ENCODE measurements around the gene AOAH.

DNA sequence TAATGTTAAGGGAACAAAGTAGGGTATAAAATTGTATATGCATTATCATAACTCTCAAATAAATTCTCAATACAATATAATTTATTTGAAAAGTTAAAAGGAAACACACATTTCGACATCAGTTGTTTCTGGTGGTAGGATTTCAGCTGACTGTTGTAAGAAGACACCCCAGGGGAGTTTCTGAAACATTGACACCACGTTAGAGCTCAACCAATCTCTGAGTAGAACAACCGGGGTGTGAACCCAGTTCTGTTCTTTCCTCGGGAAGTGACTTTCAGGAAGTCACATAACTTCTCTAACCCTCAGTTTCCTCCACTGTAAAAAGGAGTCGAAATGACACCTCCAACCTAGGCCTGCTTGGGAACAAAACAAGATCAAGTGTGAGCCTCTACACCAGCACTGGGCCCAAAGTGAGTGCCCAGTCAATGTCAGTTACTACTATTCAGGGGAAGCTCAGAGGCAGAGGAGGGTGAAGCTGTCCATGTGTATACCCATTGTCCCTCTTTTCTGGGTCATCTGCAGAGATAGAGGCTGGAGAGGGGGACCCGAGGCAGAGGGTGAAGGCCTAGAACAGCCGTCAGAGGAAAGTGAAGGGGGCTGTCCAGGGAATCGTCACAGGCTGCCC, 67.1 kb downstream of the AOAH start:
- TF ChIP-seq ATF7 (IDR thresholded peaks at IDR 0.05) = no peak
- TF ChIP-seq, protein P1, sequence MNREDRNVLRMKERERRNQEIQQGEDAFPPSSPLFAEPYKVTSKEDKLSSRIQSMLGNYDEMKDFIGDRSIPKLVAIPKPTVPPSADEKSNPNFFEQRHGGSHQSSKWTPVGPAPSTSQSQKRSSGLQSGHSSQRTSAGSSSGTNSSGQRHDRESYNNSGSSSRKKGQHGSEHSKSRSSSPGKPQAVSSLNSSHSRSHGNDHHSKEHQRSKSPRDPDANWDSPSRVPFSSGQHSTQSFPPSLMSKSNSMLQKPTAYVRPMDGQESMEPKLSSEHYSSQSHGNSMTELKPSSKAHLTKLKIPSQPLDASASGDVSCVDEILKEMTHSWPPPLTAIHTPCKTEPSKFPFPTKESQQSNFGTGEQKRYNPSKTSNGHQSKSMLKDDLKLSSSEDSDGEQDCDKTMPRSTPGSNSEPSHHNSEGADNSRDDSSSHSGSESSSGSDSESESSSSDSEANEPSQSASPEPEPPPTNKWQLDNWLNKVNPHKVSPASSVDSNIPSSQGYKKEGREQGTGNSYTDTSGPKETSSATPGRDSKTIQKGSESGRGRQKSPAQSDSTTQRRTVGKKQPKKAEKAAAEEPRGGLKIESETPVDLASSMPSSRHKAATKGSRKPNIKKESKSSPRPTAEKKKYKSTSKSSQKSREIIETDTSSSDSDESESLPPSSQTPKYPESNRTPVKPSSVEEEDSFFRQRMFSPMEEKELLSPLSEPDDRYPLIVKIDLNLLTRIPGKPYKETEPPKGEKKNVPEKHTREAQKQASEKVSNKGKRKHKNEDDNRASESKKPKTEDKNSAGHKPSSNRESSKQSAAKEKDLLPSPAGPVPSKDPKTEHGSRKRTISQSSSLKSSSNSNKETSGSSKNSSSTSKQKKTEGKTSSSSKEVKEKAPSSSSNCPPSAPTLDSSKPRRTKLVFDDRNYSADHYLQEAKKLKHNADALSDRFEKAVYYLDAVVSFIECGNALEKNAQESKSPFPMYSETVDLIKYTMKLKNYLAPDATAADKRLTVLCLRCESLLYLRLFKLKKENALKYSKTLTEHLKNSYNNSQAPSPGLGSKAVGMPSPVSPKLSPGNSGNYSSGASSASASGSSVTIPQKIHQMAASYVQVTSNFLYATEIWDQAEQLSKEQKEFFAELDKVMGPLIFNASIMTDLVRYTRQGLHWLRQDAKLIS (CRISPR knock-in tag; IDR thresholded peaks at IDR 0.05) = no peak
- TF ChIP-seq, protein P2, sequence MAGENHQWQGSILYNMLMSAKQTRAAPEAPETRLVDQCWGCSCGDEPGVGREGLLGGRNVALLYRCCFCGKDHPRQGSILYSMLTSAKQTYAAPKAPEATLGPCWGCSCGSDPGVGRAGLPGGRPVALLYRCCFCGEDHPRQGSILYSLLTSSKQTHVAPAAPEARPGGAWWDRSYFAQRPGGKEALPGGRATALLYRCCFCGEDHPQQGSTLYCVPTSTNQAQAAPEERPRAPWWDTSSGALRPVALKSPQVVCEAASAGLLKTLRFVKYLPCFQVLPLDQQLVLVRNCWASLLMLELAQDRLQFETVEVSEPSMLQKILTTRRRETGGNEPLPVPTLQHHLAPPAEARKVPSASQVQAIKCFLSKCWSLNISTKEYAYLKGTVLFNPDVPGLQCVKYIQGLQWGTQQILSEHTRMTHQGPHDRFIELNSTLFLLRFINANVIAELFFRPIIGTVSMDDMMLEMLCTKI (IDR thresholded peaks at IDR 0.05; ENCODE audit: partially characterized antibody) = no peak
- no peak for TF ChIP-seq ZNF778 (CRISPR knock-in tag; IDR thresholded peaks at IDR 0.05)
- no peak for TF ChIP-seq SP1 (CRISPR knock-in tag; IDR thresholded peaks at IDR 0.05)
- TF ChIP-seq L3MBTL2 (IDR thresholded peaks at IDR 0.05) = no peak
- TF ChIP-seq, protein P3, sequence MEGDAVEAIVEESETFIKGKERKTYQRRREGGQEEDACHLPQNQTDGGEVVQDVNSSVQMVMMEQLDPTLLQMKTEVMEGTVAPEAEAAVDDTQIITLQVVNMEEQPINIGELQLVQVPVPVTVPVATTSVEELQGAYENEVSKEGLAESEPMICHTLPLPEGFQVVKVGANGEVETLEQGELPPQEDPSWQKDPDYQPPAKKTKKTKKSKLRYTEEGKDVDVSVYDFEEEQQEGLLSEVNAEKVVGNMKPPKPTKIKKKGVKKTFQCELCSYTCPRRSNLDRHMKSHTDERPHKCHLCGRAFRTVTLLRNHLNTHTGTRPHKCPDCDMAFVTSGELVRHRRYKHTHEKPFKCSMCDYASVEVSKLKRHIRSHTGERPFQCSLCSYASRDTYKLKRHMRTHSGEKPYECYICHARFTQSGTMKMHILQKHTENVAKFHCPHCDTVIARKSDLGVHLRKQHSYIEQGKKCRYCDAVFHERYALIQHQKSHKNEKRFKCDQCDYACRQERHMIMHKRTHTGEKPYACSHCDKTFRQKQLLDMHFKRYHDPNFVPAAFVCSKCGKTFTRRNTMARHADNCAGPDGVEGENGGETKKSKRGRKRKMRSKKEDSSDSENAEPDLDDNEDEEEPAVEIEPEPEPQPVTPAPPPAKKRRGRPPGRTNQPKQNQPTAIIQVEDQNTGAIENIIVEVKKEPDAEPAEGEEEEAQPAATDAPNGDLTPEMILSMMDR (IDR thresholded peaks at IDR 0.05 in 2 of 3, conservative IDR thresholded peaks at IDR 0.05 in 1 of 3; ENCODE audit: insufficient read depth in 2 of 3, low read depth in 1 of 3, low read length in 3 of 3) = no peak
- TF ChIP-seq, protein P4, sequence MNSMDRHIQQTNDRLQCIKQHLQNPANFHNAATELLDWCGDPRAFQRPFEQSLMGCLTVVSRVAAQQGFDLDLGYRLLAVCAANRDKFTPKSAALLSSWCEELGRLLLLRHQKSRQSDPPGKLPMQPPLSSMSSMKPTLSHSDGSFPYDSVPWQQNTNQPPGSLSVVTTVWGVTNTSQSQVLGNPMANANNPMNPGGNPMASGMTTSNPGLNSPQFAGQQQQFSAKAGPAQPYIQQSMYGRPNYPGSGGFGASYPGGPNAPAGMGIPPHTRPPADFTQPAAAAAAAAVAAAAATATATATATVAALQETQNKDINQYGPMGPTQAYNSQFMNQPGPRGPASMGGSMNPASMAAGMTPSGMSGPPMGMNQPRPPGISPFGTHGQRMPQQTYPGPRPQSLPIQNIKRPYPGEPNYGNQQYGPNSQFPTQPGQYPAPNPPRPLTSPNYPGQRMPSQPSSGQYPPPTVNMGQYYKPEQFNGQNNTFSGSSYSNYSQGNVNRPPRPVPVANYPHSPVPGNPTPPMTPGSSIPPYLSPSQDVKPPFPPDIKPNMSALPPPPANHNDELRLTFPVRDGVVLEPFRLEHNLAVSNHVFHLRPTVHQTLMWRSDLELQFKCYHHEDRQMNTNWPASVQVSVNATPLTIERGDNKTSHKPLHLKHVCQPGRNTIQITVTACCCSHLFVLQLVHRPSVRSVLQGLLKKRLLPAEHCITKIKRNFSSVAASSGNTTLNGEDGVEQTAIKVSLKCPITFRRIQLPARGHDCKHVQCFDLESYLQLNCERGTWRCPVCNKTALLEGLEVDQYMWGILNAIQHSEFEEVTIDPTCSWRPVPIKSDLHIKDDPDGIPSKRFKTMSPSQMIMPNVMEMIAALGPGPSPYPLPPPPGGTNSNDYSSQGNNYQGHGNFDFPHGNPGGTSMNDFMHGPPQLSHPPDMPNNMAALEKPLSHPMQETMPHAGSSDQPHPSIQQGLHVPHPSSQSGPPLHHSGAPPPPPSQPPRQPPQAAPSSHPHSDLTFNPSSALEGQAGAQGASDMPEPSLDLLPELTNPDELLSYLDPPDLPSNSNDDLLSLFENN (IDR thresholded peaks at IDR 0.05; ENCODE audit: low read depth in 2 of 2, low read length in 2 of 2) = no peak
- no peak for TF ChIP-seq TEAD4 (IDR thresholded peaks at IDR 0.05; ENCODE audit: low read length)
- TF ChIP-seq TEAD4 (CRISPR knock-in tag; IDR thresholded peaks at IDR 0.05; ENCODE audit: borderline replicate concordance) = no peak
- no peak for TF ChIP-seq HNRNPK (IDR thresholded peaks at IDR 0.05; ENCODE audit: low read depth, low read length, poor library complexity, severe bottlenecking)
- TF ChIP-seq ZNF77 (CRISPR knock-in tag; IDR thresholded peaks at IDR 0.05) = no peak
